Stimulated activated CD8-positive, alpha-beta memory T cell treated with anti-CD3 and anti-CD28 coated beads, Interleukin-7, amount 100 ng/mL, for 4 hours (primary cell): ENCODE data around the gene MAP7.
"Not testable (repeated sequence)": the region's sequence is repeated elsewhere in the genome, so short reads cannot be mapped to it uniquely, and the experiment has no call there.

ENCODE experiments used
- DNase-seq, 2 donors: peaks; one replicate each; pipeline ENCODE4 v3.0.0-alpha.2; 2020; ENCODE audit warnings: low read depth in 2 of 2

MAP7 gene

DNA sequence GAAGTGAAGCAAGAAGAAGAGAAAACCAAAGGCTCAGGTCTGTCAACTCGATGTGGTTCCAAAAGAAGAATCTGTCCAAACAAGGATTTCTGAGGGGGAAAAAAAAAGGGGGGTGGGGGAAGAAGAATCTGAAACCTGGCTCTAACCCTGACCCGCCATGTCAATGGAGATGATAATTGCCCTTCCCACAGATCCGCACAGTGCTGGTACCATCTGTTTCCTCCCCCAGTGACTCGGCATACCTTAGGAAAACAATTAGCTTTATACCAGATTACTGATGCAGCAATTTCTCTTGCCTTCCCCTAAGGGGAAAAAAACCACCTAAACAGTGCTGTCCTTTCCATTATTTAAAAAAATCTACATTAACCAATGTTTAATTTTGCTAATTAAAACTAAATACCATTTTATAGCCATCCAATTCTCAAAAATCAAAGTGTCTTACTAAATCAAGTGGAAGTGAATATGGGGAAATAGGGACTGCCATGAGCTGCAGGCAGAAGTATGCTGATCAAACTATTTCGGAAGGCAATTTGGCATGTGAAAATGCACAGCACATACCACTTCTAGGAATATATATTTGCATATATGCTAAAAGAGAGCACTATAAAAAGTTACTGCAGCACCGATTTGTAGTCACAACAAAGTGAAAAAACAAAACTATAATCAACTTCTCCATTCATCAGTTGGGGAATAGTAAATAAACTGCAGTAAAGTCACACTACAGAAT lies 46.8 kb downstream of the MAP7 start:
- no peak for DNase-seq

DNA sequence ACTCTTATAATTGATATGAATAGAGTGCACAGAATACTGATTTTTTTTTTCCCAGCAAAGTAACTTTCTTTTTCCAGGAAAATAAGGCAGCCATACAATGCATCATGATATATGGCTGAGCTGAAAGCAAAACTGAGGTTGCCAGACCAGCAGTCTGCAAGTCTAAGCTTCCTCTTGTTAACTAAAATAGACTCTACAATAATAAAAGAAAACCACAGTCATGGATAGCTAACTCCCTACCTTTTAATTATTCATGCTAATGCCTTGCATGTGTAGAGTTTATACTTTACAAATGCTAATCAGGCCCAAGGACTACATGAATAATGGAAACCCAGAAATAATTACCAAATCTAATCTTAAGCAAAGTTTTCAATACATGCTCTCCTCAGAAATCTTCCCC lies 47.4 kb downstream of the MAP7 start:
- DNase-seq, result no peak

DNA sequence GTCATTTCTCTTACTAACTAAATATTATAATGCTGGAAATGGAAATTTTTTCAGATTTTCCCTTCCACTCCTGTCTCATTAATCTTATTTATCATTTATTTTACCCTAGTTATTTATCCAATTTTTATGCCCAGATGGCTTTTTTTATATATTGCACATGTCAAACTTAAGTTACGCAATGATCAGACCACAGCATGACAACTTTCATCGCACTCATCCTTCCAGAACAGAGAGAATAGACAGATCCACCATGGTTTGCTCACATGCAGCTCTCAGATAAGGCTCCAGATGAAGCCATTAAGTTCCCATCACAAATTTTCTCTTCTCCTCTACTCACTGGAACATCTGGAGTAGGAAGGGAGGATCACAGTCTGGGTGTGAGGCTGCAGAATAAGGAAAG lies 48.7 kb downstream of the MAP7 start:
- no peak for DNase-seq

DNA sequence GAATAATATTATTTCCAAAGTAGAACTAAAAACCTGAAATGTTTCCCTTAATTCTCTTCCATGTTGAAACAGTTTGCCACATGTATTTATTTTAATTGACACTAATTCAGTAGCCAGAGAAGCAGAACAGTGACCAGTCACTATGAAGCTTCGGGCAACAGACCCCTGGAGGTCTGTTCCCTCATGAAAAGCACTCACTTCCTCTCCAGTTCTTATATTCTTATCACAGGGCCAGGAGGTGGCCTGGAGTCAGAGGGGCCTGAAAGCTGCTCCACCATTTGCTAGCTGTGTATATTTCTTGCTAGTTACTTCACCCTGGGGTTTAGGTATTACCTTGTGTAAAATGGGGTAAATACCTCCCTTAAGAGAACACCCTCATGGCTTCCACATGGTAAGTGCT lies 49.1 kb downstream of the MAP7 start:
- no peak for DNase-seq

DNA sequence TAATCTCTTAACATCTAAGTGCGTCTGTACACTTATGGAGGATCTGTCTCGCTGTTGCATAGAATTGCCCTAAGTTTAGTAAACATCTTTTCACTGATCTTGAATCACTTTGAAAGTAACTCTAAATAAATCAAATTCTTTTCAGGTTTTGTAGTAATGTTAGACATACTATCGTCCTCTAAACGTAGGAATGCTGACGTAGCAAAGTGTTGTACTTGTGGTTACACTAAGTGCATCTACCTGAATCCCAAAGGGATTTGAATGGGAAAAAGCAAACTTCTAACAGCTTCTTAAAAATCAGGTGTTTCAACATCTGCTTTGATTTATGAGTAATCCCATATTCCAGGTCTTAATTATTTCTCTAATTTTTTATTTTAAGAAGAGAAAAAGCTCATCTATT lies 49.8 kb downstream of the MAP7 start:
- no peak for DNase-seq

DNA sequence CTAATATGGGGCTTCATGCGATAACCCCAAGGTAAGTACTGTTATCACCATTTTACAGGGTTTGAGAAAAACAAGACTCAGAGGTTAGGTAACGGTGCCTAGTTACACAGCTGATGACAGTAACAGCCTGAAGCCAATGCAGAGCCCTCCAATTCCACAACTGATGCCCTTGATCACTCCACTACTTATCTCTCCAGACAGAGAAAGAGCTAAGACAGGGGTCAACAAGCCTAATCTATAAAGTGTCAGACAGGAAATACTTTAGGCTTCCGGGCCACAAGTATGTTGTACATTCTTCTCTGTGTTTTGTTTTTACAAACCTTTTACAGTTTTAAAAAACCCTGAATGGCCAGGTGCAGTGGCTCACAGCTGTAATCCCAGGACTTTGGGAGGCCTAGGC lies 50.9 kb downstream of the MAP7 start:
- DNase-seq, result no peak

DNA sequence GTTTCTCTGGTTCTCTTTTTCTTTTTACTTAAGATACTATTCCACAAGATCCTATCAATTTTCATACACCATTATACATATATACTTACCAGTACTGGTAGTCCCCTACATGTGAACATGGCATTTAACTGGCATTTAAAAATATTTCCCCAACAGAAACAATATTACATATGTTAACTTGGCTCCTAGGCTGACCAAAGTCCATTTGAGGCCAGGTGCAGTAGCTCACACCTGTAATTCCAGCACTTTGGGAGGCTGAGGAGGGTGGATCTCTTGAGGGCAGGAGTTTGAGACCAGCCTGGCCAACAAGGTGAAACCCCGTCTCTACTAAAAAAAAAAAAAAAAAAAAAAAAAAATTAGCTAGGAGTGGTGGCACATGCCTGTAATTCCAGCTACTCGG lies 53.8 kb downstream of the MAP7 start:
- not testable (repeated sequence) for DNase-seq

DNA sequence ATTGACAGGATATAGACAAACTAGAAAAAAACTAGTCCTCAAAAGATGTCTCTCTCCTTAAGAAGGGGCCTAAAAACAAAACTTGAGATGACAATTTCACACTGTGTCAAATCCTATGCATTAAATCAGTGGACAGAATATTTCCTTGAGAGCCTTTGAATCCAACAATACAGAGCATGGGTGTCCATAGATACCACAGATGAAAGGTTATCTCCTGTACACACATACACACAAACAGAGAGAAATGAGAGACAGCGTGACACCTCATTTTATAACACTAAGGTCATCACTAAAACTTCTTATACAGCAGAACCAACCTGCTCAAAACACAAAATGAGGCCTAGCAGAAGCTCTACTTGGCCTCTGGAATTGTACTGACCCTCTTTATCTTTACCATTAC lies 55.5 kb downstream of the MAP7 start:
- DNase-seq, result no peak

DNA sequence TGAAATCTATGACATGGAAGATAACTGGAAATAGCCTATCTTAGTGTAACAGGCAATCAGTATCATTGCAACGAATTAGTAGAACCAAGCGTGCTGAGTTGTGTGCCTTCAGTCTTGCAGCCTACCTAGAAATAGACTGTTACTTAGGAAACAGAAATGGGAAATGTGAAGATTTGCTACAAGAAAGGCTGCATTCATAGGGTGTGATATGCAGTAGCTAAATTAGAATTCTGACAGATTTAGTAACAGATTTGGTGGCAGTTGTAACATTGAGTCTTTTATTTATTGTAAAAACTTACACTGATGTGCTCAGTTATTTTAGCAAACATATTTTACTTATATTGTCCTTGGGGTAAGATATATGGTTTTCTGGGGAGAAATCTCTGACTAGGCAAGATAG lies 56.2 kb downstream of the MAP7 start:
- no peak for DNase-seq

DNA sequence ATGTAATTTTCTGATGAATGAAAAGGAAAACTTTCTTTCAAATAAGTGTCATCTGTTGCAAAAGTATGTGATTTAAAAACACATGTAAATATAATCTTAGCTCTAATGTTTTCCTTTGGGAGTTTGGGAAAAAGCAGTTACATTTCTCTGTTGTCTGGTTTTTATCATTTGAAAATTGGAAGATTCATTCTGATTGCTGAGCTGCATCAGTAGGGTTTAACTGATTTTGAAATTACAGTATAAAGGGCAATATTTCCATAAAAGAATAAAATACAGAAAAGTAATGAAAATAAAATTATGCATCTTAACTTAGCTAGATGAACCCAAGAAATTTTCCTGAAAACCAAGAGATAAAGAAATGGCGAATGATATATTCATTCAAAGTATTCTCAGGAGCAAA lies 57.8 kb downstream of the MAP7 start:
- no peak for DNase-seq

DNA sequence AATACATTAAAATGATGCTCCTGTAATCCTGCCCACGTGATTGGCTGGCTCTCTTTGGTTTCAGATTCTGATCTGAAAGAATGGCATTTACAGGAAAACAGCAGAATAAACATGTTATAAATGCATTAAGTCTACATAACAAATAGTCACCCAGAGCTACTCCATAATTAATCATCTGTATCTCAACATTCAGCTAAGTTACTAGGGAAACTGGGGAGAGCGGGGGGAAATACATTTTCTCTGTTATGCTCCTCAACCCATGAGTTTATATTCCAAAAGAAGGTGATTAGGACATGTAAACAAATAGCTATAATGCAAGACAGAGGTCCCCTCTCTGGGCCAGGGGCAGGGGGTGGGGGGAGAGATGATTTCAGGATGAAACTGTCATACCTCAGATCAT lies 58.5 kb downstream of the MAP7 start:
- no peak for DNase-seq

DNA sequence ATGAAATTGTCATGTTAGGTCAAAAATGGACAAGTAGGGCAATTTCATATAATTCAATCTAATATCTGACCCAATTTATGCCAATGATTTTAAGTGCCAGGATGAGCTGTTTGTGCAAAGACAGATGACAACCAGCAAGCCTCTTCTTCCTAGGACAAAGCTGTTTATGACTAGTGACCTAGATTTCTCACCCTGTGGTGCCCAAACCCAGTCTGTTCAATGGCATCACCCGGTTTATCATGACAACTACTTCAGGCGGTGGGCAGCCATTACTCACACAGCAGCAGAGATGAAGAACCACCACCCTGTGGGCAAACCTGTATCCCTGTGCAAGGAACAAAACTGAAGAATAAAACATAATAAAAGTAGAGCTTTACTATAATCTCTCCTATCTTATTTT lies 59.0 kb downstream of the MAP7 start:
- DNase-seq, result no peak

DNA sequence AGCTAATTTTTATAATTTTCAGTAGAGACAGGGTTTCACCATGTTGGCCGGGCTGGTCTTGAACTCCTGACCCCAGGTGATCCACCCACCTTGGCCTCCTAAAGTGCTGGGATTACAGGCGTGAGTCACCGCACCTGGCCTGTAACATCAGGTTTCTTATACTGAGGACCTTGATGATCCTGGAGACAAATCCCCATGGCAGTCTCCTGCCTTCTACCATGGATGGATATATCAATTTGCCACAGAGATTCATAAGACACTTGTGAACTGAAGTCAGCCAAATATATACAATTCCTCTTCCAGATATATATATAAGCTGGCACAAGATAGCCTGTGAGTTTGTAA lies 60.6 kb downstream of the MAP7 start:
- not testable (repeated sequence) for DNase-seq

DNA sequence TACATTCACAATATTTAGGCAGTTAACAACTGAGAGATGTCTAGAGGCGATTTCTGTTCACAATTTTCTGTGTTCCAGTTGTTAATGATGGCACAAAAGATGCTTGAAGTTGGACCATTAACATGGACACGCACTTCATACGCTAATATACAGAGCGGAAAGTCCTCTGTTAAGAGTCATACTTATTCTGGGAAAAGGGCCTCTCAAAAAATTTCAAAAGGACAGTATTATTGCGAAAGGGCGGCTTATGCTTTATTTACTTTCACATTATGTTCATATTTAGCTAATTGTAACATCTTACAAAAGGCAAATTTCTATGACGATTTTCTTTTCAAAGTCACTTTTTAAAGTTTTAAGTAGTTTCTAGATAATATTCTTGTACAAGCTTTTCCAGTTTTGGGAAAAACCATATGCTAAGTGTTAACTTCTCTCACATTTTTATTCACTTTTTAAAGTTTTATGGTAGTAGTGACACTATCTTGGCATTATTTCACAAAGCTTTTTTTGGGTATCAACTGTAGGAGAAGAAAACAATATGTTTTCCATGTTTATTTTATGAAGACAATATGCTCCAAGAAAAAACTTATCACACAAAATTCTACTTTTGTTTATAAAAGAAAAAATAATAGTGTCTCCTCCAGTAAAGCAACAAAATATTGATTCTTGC lies 62.3 kb downstream of the MAP7 start:
- no peak for DNase-seq

DNA sequence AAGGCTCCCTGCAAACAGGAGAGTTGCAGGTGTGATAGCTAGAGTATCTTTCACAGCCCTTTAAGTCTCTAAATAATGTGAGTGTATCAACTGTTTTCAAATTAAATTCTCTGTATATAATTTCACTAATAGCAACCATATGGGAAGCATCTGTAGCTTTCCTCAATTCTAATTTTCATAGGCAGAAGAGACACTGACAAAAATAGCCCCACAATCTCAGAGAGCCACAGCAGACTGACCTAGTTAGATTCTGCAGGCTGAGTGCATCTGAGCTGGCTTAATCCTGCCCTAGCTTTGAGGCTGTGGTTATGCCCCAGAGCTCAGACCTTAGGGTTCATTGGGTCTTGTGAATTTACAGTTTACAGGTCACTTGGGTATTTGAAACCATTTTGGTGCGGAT lies 63.9 kb downstream of the MAP7 start:
- DNase-seq, result no peak

DNA sequence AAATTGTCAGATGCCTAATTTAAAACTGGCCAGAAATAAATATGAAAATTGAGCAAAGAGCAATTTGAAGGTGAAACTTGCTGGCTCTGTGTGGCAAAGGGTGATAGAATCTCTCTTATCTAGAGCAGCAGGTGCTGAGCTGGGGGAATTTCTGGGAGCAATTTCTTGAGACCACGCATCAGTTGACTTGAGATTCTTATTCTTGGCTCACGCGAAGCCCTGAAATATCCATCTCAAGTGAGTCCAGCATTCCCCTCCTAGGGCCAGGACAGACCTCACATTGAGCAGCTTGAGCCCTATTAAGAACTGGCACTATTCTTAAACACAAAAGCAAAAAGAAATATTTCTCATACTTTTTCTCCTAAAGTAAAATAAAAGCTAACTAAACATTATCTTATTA lies 66.3 kb downstream of the MAP7 start:
- DNase-seq, result no peak

DNA sequence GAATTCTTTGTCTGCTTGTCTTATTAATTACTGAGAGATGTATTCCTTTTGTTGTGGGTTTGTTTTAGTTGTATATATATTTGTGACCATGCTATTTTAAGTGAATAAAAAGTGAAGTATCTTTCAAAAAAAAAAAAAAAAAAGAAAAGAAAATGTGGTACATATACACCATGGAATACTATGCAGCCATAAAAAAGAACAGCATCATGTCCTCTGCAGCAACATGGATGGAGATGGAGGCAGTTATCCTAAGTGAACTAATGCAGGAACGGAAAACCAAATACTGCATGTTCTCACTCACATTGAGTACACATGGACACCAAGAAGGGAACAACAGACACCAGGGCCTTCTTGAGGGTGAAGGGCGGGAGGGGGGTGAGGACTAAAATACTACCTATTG lies 67.2 kb downstream of the MAP7 start:
- not testable (repeated sequence) for DNase-seq

DNA sequence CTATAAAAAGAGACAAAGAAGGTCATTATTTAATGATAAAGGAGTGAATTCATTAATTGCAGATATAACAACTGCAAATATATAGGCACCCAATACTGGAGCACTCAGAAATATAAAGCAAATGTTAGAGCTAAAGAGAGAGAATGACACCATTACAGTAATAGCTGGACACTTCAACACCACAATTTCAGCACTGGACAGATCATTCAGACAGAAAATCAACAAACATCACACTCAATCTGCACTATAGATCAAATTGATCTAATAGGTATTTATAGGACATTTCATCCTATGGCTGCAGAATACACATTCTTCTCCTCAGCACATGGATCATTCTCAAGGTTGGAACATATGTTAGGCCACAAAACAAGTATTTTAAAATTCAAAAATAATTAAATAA lies 72.7 kb downstream of the MAP7 start:
- DNase-seq, result no peak

DNA sequence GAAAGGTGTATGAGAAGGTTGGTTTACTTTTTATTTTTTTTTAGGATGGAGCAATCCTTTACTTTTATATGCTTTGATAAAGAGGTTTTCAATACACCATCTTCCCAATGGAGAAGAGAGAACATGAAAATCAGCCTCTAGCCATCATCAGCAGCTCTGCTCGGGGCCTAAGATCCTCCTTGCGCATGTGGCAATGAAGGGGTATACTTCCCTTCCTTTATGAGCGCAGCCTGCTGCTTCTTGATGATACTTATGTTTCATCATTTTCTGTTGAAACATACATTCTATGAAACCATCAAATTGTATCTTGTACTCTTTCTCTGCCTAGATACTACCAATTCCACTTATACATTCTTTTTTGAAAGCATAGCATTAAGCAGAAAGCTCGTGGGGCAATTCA lies 74.5 kb downstream of the MAP7 start:
- no peak for DNase-seq

DNA sequence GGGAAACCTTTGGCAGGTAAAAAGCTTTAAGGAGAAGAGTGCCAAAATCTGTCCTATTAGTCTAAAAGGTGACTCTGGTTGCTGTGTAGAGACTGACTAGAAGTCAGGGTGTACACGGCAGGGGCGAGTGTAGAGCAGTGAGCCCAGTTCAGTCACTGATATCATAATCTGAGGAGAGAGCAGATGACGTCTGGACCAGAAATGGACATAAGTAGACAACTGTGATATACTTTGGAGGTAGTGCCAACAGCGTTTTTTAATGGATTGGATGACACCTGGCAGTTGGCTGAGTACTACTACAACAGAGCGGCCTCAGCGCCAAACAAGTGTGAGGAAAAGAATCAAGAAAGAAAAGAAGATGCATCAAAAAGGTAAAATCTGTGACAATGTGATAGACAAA lies 76.0 kb downstream of the MAP7 start:
- no peak for DNase-seq

DNA sequence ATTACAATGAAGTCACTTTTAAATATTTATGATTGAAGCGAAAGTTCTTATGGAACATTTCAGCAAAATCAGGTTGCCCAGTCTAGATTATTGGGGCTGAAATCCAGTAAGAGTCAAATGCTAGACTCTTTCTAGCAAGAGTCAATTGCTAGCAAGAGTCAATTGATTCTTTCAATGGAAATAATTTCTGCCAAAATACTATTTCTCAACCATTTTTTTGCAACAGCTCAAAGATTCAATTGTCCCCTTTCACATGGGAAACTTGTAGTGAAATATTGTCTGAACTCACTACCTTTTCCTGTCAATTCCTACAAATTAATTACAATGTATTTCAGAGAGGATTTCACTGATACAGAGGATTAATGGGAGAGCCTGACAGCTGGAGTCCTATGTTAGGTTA lies 78.3 kb downstream of the MAP7 start:
- DNase-seq, result no peak

DNA sequence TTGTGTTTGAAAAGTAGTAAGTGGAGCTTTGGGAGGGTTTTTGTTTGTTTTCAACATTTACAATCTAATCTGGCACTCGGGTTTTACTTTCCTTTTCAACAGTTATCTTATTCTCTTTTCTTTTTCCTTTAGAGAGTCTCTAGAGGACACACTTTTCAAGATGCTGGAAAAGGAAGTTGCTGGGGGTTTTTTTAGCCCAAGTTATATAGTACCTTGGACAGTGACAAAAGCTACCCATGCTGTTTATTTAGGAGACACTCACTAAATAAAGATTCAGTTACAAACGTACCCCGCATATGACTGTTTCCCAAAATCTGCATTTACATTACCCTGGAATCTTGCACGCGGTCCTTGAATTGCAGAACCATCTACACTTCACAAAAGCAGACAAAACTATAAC lies 78.8 kb downstream of the MAP7 start:
- no peak for DNase-seq

DNA sequence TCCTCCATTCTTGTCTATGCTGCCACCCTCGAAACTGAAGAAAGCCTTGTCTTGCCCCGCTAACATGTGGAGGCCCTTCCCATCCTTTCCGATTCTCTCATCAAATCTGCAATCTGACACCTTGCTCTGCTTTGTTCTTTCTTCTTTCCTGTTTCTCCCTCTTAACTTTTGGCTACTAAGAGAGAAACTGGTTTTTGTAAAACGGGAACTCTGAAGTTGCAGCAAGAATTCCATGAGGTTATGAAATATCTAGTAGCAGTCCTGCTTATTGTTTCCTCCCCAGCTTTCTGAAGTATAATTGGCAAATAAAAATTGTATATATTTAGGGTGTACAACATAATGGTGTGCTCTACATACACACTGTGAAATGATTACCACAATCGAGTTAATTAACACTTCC lies 80.2 kb downstream of the MAP7 start:
- DNase-seq, result no peak

DNA sequence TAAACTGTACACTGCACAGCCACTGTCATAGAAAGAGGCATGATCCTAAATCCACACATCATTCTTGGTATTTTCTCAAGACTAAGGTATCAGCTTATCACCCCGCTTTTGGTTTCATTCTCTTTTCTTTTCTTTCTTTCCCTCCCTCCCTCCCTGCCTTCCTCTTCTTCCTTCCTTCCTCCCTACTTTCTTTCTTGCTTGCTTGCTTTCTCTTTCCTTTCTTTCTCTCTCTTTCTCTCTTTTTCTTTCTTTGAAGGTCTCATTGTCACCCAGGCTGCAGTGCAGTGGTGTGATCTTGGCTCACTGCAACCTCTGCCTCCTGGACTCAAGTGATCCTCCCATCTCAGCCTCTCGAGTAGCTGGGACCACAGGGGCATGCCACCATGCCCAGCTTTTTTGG lies 81.1 kb downstream of the MAP7 start:
- DNase-seq, result no peak
